Measurements from ENCODE around the gene RAB17. TPM values are rescaled to one million over a fixed set of nuclear protein-coding genes. Genes with fewer than 3 reads are reported as not detected.
A peak's percentile ranks its signal among the peaks of the same experiment; 100 is the strongest.
"Not testable (repeated sequence)": the region's sequence is repeated elsewhere in the genome, so short reads cannot be mapped to it uniquely, and the experiment has no call there.

RAB17 gene
- total and polyA plus RNA-seq, 2 donors, result 0.33 to 6.8 TPM

- no peaks in the 10 kb centered on the region for H3K36me3 ChIP-seq (ENCODE audit: control insufficient read depth in 2 of 2, insufficient read depth in 2 of 2, low read length in 1 of 2)
- H3K4me3 ChIP-seq (ENCODE audit: low read length in 2 of 2), result no peak overlapping the region
- DNase-seq (ENCODE audit: low read depth in 6 of 9, low spot score in 9 of 9), result peak in 1 of 9 donors; percentile 20
- H3K4me1 ChIP-seq (ENCODE audit: control insufficient read depth in 2 of 2, insufficient read depth in 2 of 2, low read length in 2 of 2), result peaks cover 9 to 29% of the 10 kb centered on the region in 2 donors
- no peaks in the 10 kb centered on the region for H3K27me3 ChIP-seq (ENCODE audit: control insufficient read depth in 2 of 2, insufficient read depth in 1 of 2, low read length in 1 of 2)
- H3K9me3 ChIP-seq (ENCODE audit: control insufficient read depth in 2 of 2, insufficient read depth in 1 of 2, low read length in 1 of 2), result peaks cover 0 to 1% of the 10 kb centered on the region in 2 donors
- WGBS, result 53% methylated on average over 9 of the region's 9 CpGs
- no peak overlapping the region for H3K27ac ChIP-seq (ENCODE audit: low read depth in 1 of 2, low read length in 1 of 2)
Observed at GRCh38 chr2:237614151-237614720, 23.7 kb upstream of the RAB17 start.

- H3K4me3 ChIP-seq (ENCODE audit: low read length in 2 of 2), result no peak overlapping the region
- no peak for DNase-seq (ENCODE audit: low read depth in 6 of 9, low spot score in 9 of 9)
- peaks cover 9 to 29% of the 10 kb centered on the region in 2 donors for H3K4me1 ChIP-seq (ENCODE audit: control insufficient read depth in 2 of 2, insufficient read depth in 2 of 2, low read length in 2 of 2)
- H3K36me3 ChIP-seq (ENCODE audit: control insufficient read depth in 2 of 2, insufficient read depth in 2 of 2, low read length in 1 of 2), result no peaks in the 10 kb centered on the region
- H3K9me3 ChIP-seq (ENCODE audit: control insufficient read depth in 2 of 2, insufficient read depth in 1 of 2, low read length in 1 of 2), result peaks cover 0 to 1% of the 10 kb centered on the region in 2 donors
- no peaks in the 10 kb centered on the region for H3K27me3 ChIP-seq (ENCODE audit: control insufficient read depth in 2 of 2, insufficient read depth in 1 of 2, low read length in 1 of 2)
- no peak overlapping the region for H3K27ac ChIP-seq (ENCODE audit: low read depth in 1 of 2, low read length in 1 of 2)
Observed at GRCh38 chr2:237613679-237614078, 23.1 kb upstream of the RAB17 start.

DNA sequence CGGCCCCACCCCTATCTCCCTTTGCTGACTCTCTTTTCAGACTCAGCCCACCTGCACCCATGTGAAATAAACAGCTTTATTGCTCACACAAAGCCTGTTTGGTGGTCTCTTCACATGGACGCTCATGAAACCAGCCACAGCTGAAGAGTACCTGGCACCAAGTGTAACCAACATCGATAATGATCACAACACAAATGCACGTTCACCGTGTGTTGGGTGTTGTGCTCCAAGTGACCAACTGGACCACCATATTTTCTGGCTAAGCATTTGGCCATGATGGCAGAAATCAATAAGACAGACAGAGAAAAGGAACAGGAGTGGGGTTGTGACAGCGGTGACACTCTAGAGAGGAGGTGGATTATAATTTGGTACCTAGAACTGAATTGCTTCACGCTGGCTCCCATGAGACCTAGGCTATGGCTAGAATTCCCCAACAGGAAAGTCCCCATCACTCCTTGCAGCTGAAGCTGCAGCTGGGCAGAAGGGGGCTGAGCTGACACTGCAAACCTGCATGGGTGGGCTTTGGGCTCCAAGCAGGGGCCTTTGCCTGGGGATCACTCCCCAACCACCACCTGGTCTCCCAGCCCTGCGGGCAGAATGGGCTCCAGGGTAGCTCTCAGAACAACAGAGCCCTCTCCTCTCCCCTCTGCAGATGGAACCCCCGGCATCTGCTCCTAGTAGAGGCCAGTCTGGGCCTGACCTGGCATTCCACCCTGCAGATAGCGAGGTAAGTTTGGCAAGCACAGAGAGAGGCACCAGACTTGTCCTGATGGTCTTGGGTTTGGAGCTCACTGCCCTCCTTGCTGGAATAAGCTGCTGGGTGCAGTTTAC, 22.2 kb upstream of the RAB17 start:
- H3K4me3 ChIP-seq (ENCODE audit: low read length in 2 of 2), result no peak overlapping the region
- no peak for DNase-seq (ENCODE audit: low read depth in 6 of 9, low spot score in 9 of 9)
- H3K9me3 ChIP-seq (ENCODE audit: control insufficient read depth in 2 of 2, insufficient read depth in 1 of 2, low read length in 1 of 2), result peaks cover 0 to 1% of the 10 kb centered on the region in 2 donors
- no peaks in the 10 kb centered on the region for H3K27me3 ChIP-seq (ENCODE audit: control insufficient read depth in 2 of 2, insufficient read depth in 1 of 2, low read length in 1 of 2)
- 94% methylated on average over 10 of the region's 10 CpGs for WGBS
- H3K36me3 ChIP-seq (ENCODE audit: control insufficient read depth in 2 of 2, insufficient read depth in 2 of 2, low read length in 1 of 2), result no peaks in the 10 kb centered on the region
- H3K4me1 ChIP-seq (ENCODE audit: control insufficient read depth in 2 of 2, insufficient read depth in 2 of 2, low read length in 2 of 2), result peaks cover 9 to 29% of the 10 kb centered on the region in 2 donors
- no peak overlapping the region for H3K27ac ChIP-seq (ENCODE audit: low read depth in 1 of 2, low read length in 1 of 2)

- not testable (repeated sequence) for H3K36me3 ChIP-seq (ENCODE audit: control insufficient read depth in 2 of 2, insufficient read depth in 2 of 2, low read length in 1 of 2); DNase-seq (ENCODE audit: low read depth in 6 of 9, low spot score in 9 of 9); H3K27ac ChIP-seq (ENCODE audit: low read depth in 1 of 2, low read length in 1 of 2); H3K9me3 ChIP-seq (ENCODE audit: control insufficient read depth in 2 of 2, insufficient read depth in 1 of 2, low read length in 1 of 2); H3K27me3 ChIP-seq (ENCODE audit: control insufficient read depth in 2 of 2, insufficient read depth in 1 of 2, low read length in 1 of 2); H3K4me3 ChIP-seq (ENCODE audit: low read length in 2 of 2)
- 97% methylated on average over 4 of the region's 4 CpGs for WGBS
- peaks cover 4 to 13% of the 10 kb centered on the region in 2 donors for H3K4me1 ChIP-seq (ENCODE audit: control insufficient read depth in 2 of 2, insufficient read depth in 2 of 2, low read length in 2 of 2)
Observed at GRCh38 chr2:237606522-237606921, 16.0 kb upstream of the RAB17 start.

GRCh38 chr2:237604960-237605359, 14.4 kb upstream of the RAB17 start:
- Histone ChIP-seq H3K27ac (ENCODE audit: low read depth in 1 of 2, low read length in 1 of 2) (no peak overlapping the region), H3K4me3 (ENCODE audit: low read length in 2 of 2) (no peak overlapping the region), H3K9me3 (ENCODE audit: control insufficient read depth in 2 of 2, insufficient read depth in 1 of 2, low read length in 1 of 2) (no peaks in the 10 kb centered on the region), H3K36me3 (ENCODE audit: control insufficient read depth in 2 of 2, insufficient read depth in 2 of 2, low read length in 1 of 2) (no peaks in the 10 kb centered on the region), H3K4me1 (ENCODE audit: control insufficient read depth in 2 of 2, insufficient read depth in 2 of 2, low read length in 2 of 2) (peaks cover 4 to 15% of the 10 kb centered on the region in 2 donors), H3K27me3 (ENCODE audit: control insufficient read depth in 2 of 2, insufficient read depth in 1 of 2, low read length in 1 of 2) (no peaks in the 10 kb centered on the region)
- 96% methylated on average over 9 of the region's 9 CpGs for WGBS
- DNase-seq (ENCODE audit: low read depth in 6 of 9, low spot score in 9 of 9), result no peak

DNA sequence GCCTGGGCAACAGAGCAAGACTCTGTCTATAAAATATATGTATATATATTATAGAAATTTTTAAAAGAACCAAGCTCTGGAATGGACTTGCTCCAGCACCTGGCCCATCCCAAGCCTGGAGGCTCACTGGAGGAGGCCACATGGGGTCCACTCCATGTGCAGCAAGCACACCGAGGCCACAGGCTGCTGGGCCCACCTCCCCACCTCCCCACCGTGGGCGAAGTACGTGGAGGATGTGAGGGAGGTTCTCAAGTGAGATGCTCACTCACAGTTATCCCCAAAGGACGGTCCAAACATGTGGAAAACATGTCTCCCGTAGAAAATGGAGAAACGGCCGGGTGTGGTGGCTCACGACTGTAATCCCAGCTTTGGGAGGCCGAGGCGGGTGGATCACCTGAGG, 13.9 kb upstream of the RAB17 start:
- no peak overlapping the region for H3K27ac ChIP-seq (ENCODE audit: low read depth in 1 of 2, low read length in 1 of 2)
- no peak for DNase-seq (ENCODE audit: low read depth in 6 of 9, low spot score in 9 of 9)
- no peaks in the 10 kb centered on the region for H3K27me3 ChIP-seq (ENCODE audit: control insufficient read depth in 2 of 2, insufficient read depth in 1 of 2, low read length in 1 of 2)
- peaks cover 4 to 15% of the 10 kb centered on the region in 2 donors for H3K4me1 ChIP-seq (ENCODE audit: control insufficient read depth in 2 of 2, insufficient read depth in 2 of 2, low read length in 2 of 2)
- H3K4me3 ChIP-seq (ENCODE audit: low read length in 2 of 2), result no peak overlapping the region
- H3K36me3 ChIP-seq (ENCODE audit: control insufficient read depth in 2 of 2, insufficient read depth in 2 of 2, low read length in 1 of 2), result no peaks in the 10 kb centered on the region
- WGBS, result 96% methylated on average over 11 of the region's 11 CpGs
- no peaks in the 10 kb centered on the region for H3K9me3 ChIP-seq (ENCODE audit: control insufficient read depth in 2 of 2, insufficient read depth in 1 of 2, low read length in 1 of 2)

GRCh38 chr2:237603718-237604362, 13.3 kb upstream of the RAB17 start:
- H3K27me3 ChIP-seq (ENCODE audit: control insufficient read depth in 2 of 2, insufficient read depth in 1 of 2, low read length in 1 of 2), result no peaks in the 10 kb centered on the region
- WGBS, result 16% methylated on average over 15 of the region's 15 CpGs
- peaks cover 4 to 15% of the 10 kb centered on the region in 2 donors for H3K4me1 ChIP-seq (ENCODE audit: control insufficient read depth in 2 of 2, insufficient read depth in 2 of 2, low read length in 2 of 2)
- H3K4me3 ChIP-seq (ENCODE audit: low read length in 2 of 2), result peak overlapping the region in 1 of 2 donors; percentile 22
- no peaks in the 10 kb centered on the region for H3K9me3 ChIP-seq (ENCODE audit: control insufficient read depth in 2 of 2, insufficient read depth in 1 of 2, low read length in 1 of 2)
- DNase-seq (ENCODE audit: low read depth in 6 of 9, low spot score in 9 of 9), result peak; percentile 55 to 88 (median 76)
- no peaks in the 10 kb centered on the region for H3K36me3 ChIP-seq (ENCODE audit: control insufficient read depth in 2 of 2, insufficient read depth in 2 of 2, low read length in 1 of 2)
- peak overlapping the region; percentile 83 to 86 for H3K27ac ChIP-seq (ENCODE audit: low read depth in 1 of 2, low read length in 1 of 2)

DNA sequence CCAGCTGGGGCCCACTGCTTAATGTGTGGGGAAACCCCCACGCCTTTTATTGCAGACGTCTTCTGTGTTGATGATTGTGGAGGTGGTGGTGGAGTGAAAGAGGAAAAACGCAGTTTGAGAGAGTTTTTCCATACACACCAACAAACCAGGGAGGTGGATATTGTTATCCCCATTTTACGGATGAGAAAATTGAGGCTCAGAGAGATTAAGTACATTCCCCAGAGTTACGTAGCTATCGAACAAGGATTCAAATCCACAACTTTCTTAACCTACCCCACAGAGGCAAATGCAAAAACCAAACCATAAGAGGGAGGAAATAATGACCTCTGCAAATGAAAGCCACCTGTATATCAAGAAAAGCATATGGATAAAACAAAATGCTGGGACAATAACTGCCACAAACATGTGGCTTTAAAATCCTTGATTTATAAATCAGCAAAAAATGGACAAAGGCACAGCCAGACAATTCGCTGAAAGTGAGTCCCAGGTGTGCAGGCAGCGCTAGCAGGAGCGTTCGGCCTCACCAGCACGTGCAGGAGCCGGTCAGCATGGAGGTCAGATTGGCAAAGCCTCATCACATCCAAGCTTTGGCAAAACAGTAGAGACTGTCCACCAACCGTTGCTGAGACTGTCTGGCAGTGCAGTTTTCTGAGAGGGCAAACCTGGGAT, 12.6 kb upstream of the RAB17 start:
- Histone ChIP-seq H3K36me3 (ENCODE audit: control insufficient read depth in 2 of 2, insufficient read depth in 2 of 2, low read length in 1 of 2) (no peaks in the 10 kb centered on the region), H3K4me1 (ENCODE audit: control insufficient read depth in 2 of 2, insufficient read depth in 2 of 2, low read length in 2 of 2) (peaks cover 4 to 15% of the 10 kb centered on the region in 2 donors), H3K9me3 (ENCODE audit: control insufficient read depth in 2 of 2, insufficient read depth in 1 of 2, low read length in 1 of 2) (no peaks in the 10 kb centered on the region), H3K27me3 (ENCODE audit: control insufficient read depth in 2 of 2, insufficient read depth in 1 of 2, low read length in 1 of 2) (no peaks in the 10 kb centered on the region), H3K4me3 (ENCODE audit: low read length in 2 of 2) (peak overlapping the region in 1 of 2 donors; percentile 22), H3K27ac (ENCODE audit: low read depth in 1 of 2, low read length in 1 of 2) (peak overlapping the region; percentile 79 to 83)
- WGBS, result 64% methylated on average over 13 of the region's 13 CpGs
- no peak for DNase-seq (ENCODE audit: low read depth in 6 of 9, low spot score in 9 of 9)

Measured in thymus (tissue), 11 donors.